SK-N-MC (cell line): Measurements from ENCODE around the gene SEMA5A.

Experiments
- DNase-seq: peaks from one replicate; pipeline ENCODE4 v3.0.0-alpha.2; 2011; ENCODE audit warnings: low read depth, low spot score
- H3K27ac ChIP-seq: fragments of 200-600 bp; sonication (generic); 2 replicates; pipeline ENCODE4 v1.5.1; 2016; ENCODE audit warnings: mixed run types
- H3K36me3 ChIP-seq: fragments of 200-600 bp; sonication (generic); 2 replicates; pipeline ENCODE4 v1.6.1; 2017; ENCODE audit warnings: antibody characterized with exemption, low read length, mixed read lengths; ENCODE audit not compliant: insufficient read depth
- H3K4me3 ChIP-seq: fragments of 200-600 bp; sonication (generic); 2 replicates; pipeline ENCODE4 v1.5.1; 2016
- H3K9ac ChIP-seq: fragments of 200-600 bp; sonication (generic); 2 replicates; pipeline ENCODE4 v1.8.0; 2017; ENCODE audit warnings: mixed run types, mixed read lengths; ENCODE audit not compliant: insufficient read length
- H3K9me3 ChIP-seq: fragments of 200-600 bp; sonication (generic); 2 replicates; pipeline ENCODE4 v1.6.1; 2017; ENCODE audit warnings: low read depth, mild to moderate bottlenecking, antibody characterized with exemption, low read length, moderate library complexity, mixed read lengths
- EZH2 ChIP-seq: fragments of 200-600 bp; sonication (generic); IDR thresholded peaks from one replicate; pipeline ENCODE4 v1.6.1; 2017; ENCODE audit warnings: antibody characterized with exemption
- FOXP2 ChIP-seq: optimal IDR thresholded peaks from 2 replicates; pipeline ENCODE3; 2011; ENCODE audit warnings: mild to moderate bottlenecking, moderate library complexity; ENCODE audit not compliant: insufficient read depth; ENCODE audit errors: extremely low read length, control extremely low read depth
- POLR2AphosphoS5 ChIP-seq: IDR thresholded peaks from 2 replicates; pipeline ENCODE4 v1.6.1; 2012; ENCODE audit warnings: mild to moderate bottlenecking, low read depth, low read length, borderline replicate concordance

Gene SEMA5A

GRCh38 chr5:9529041-9529480, 16.8 kb downstream of the SEMA5A start:
- DNase-seq: no peak
- Histone ChIP-seq H3K4me3 (no peak overlapping the region), H3K9ac (no peak overlapping the region), H3K36me3 (no peaks in the 10 kb centered on the region), H3K9me3 (no peaks in the 10 kb centered on the region), H3K27ac (no peak overlapping the region)
- TF ChIP-seq FOXP2 (no peak), POLR2AphosphoS5 (no peak)

- H3K4me3 ChIP-seq: no peak overlapping the region
- TF ChIP-seq EZH2 (no peak), POLR2AphosphoS5 (no peak), FOXP2 (no peak)
- no peaks in the 10 kb centered on the region for H3K9me3 ChIP-seq
- no peaks in the 10 kb centered on the region for H3K36me3 ChIP-seq
- no peak overlapping the region for H3K27ac ChIP-seq
- H3K9ac ChIP-seq: no peak overlapping the region
- no peak for DNase-seq
Measured at GRCh38 chr5:9524941-9525340, 20.9 kb downstream of the SEMA5A start.

GRCh38 chr5:9523090-9523823, 22.6 kb downstream of the SEMA5A start:
- Histone ChIP-seq H3K27ac (no peak overlapping the region), H3K4me3 (no peak overlapping the region), H3K9ac (no peak overlapping the region), H3K36me3 (no peaks in the 10 kb centered on the region), H3K9me3 (no peaks in the 10 kb centered on the region)
- no peak for DNase-seq
- no peak for TF ChIP-seq EZH2
- TF ChIP-seq FOXP2: no peak
- no peak for TF ChIP-seq POLR2AphosphoS5

- no peak for DNase-seq
Measured at GRCh38 chr5:9519537-9519936, 26.3 kb downstream of the SEMA5A start.

GRCh38 chr5:9516591-9516990, 29.3 kb downstream of the SEMA5A start:
- no peak for DNase-seq
- H3K36me3 ChIP-seq: no peaks in the 10 kb centered on the region
- H3K4me3 ChIP-seq: no peak overlapping the region
- no peak for TF ChIP-seq FOXP2
- TF ChIP-seq POLR2AphosphoS5: no peak
- TF ChIP-seq EZH2: no peak
- no peak overlapping the region for H3K27ac ChIP-seq
- H3K9me3 ChIP-seq: no peaks in the 10 kb centered on the region
- H3K9ac ChIP-seq: no peak overlapping the region

More at GRCh38 chr5:9519537-9519936, 26.3 kb downstream of the SEMA5A start:
- H3K9ac ChIP-seq: no peak overlapping the region
- H3K4me3 ChIP-seq: no peak overlapping the region
- H3K27ac ChIP-seq: no peak overlapping the region
- no peaks in the 10 kb centered on the region for H3K9me3 ChIP-seq
- no peak for TF ChIP-seq FOXP2
- no peak for TF ChIP-seq EZH2
- no peak for TF ChIP-seq POLR2AphosphoS5
- no peaks in the 10 kb centered on the region for H3K36me3 ChIP-seq

- Histone ChIP-seq H3K4me3 (no peak overlapping the region), H3K9ac (no peak overlapping the region), H3K36me3 (no peaks in the 10 kb centered on the region), H3K27ac (no peak overlapping the region), H3K9me3 (no peaks in the 10 kb centered on the region)
- TF ChIP-seq POLR2AphosphoS5: no peak
- TF ChIP-seq FOXP2: no peak
- no peak for TF ChIP-seq EZH2
- DNase-seq: no peak
Measured at GRCh38 chr5:9515436-9515835, 30.4 kb downstream of the SEMA5A start.

GRCh38 chr5:9514968-9515367, 30.9 kb downstream of the SEMA5A start:
- Histone ChIP-seq H3K9ac (no peak overlapping the region), H3K27ac (no peak overlapping the region), H3K36me3 (no peaks in the 10 kb centered on the region), H3K9me3 (no peaks in the 10 kb centered on the region), H3K4me3 (no peak overlapping the region)
- no peak for DNase-seq
- no peak for TF ChIP-seq FOXP2
- TF ChIP-seq POLR2AphosphoS5: no peak
- TF ChIP-seq EZH2: no peak

- H3K36me3 ChIP-seq: no peaks in the 10 kb centered on the region
- no peak overlapping the region for H3K9ac ChIP-seq
- no peak overlapping the region for H3K27ac ChIP-seq
- no peak for DNase-seq
- no peak for TF ChIP-seq FOXP2
- TF ChIP-seq EZH2: no peak
- no peak for TF ChIP-seq POLR2AphosphoS5
- H3K4me3 ChIP-seq: no peak overlapping the region
- no peaks in the 10 kb centered on the region for H3K9me3 ChIP-seq
Measured at GRCh38 chr5:9513827-9514226, 32.0 kb downstream of the SEMA5A start.

- H3K4me3 ChIP-seq: no peak overlapping the region
- H3K9me3 ChIP-seq: no peaks in the 10 kb centered on the region
- H3K36me3 ChIP-seq: no peaks in the 10 kb centered on the region
- TF ChIP-seq FOXP2: no peak
- TF ChIP-seq POLR2AphosphoS5: no peak
- TF ChIP-seq EZH2: no peak
- no peak overlapping the region for H3K9ac ChIP-seq
- H3K27ac ChIP-seq: no peak overlapping the region
- DNase-seq: no peak
Measured at GRCh38 chr5:9512457-9512856, 33.4 kb downstream of the SEMA5A start.
